Coronary artery (tissue), 2 donors: ENCODE data around the gene EPHA1.
"Not testable (repeated sequence)": the region's sequence is repeated elsewhere in the genome, so short reads cannot be mapped to it uniquely, and the experiment has no call there.

Source experiments
- DNase-seq: peaks from one replicate; pipeline ENCODE4 v3.0.0-alpha.2; 2017; ENCODE audit warnings: low spot score
- H3K27ac ChIP-seq, 2 donors: fragments of 200-600 bp; sonication (generic); one replicate each; pipeline ENCODE4 v1.5.1; 2016 to 2019
- H3K4me3 ChIP-seq: fragments of 200-600 bp; sonication (generic); 2 replicates; pipeline ENCODE4 v1.5.1; 2016; ENCODE audit warnings: mild to moderate bottlenecking, moderate library complexity
- TF ChIP-seq, protein P1 (sequence below): fragments of 200-600 bp; sonication (generic); IDR thresholded peaks from one replicate; pipeline ENCODE4 v1.5.1; 2019; ENCODE audit warnings: antibody characterized with exemption

Gene EPHA1

DNA sequence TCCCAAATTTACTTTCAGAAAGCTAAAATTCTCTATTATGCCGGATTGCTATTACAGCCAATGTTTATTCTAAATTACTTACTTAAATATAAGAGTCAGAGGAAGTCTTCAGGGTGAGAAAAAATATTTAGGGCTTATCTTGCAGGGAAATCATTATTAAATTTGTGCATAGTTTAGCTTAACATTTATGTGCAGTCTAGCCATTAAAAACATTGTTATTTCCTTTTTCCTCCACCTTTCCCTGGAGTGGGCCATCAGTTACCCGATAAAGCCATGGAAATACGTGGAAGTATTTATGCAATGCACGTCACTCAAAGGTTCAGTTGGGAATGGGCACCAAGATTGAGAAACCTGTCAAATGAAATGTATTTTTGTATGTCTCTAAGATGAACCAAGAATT lies 25.1 kb upstream of the EPHA1 start:
- TF ChIP-seq, protein P1, sequence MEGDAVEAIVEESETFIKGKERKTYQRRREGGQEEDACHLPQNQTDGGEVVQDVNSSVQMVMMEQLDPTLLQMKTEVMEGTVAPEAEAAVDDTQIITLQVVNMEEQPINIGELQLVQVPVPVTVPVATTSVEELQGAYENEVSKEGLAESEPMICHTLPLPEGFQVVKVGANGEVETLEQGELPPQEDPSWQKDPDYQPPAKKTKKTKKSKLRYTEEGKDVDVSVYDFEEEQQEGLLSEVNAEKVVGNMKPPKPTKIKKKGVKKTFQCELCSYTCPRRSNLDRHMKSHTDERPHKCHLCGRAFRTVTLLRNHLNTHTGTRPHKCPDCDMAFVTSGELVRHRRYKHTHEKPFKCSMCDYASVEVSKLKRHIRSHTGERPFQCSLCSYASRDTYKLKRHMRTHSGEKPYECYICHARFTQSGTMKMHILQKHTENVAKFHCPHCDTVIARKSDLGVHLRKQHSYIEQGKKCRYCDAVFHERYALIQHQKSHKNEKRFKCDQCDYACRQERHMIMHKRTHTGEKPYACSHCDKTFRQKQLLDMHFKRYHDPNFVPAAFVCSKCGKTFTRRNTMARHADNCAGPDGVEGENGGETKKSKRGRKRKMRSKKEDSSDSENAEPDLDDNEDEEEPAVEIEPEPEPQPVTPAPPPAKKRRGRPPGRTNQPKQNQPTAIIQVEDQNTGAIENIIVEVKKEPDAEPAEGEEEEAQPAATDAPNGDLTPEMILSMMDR = no peak
- no peak for DNase-seq
- no peak overlapping the region for H3K4me3 ChIP-seq
- H3K27ac ChIP-seq = no peak overlapping the region

DNA sequence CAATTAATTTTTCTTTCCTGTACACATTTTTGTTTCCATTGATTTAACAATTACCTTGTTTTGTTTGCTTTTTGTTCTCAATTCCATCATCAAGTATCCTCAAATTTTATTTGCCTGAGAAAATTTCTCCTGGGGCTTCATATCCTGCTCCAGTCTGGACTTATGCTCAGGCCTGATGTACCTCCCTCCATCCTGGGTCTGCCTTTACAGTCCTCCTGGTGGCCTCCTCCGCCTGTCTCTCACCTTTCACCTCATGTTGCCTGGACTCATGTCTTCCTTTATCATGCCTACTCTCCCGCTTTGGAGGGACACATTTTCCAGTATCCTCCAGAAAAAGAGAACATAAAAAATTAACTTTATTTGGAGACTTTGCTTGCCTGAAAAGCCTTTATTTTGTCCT lies 22.5 kb upstream of the EPHA1 start:
- Histone ChIP-seq H3K27ac (no peak overlapping the region), H3K4me3 (no peak overlapping the region)
- TF ChIP-seq, protein P1 = no peak
- no peak for DNase-seq

DNA sequence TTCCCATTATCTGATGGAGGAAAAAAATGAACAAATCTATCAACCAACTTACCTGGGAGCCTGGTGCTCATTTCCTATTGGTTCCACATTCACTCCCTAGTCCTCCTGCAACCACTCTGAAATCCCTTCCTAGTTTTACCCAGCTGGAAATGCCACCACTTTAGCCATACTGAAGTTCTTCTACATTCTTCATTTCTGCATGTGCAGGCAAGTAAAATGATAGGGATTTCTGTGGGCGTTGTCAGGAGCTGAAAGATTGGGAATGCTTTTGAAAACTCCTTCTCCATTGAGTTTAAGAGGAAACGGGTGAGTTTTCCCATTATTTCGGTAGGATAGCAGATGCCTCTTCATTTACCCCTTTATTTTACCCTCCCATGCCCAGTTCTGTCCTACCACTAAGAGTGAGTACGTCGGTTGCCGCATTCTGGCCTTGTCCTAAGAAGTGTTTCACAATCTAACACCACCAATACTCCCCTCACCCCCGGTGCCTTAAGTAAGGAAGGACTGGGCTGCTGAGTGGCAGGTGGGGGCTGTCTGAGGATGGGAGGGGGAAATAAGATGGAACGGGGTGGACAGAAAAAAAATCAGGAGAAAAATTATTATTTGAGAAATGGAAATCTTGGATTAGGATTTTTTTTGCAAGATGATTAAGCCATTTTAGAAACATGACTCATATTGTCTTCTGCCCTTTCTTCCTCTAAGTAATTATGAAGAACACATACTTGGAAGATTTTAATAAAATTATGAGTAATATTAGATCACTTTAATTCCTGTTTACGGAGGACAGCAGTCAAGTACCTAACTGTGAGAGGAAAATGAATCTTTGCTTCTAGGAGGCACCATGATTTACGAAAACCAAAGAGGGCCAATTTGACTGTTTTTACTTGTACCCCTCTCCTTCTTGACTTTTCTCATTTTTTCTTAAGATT lies 21.4 kb upstream of the EPHA1 start:
- H3K27ac ChIP-seq = no peak overlapping the region
- TF ChIP-seq, protein P1 = no peak
- no peak for DNase-seq
- H3K4me3 ChIP-seq = no peak overlapping the region

DNA sequence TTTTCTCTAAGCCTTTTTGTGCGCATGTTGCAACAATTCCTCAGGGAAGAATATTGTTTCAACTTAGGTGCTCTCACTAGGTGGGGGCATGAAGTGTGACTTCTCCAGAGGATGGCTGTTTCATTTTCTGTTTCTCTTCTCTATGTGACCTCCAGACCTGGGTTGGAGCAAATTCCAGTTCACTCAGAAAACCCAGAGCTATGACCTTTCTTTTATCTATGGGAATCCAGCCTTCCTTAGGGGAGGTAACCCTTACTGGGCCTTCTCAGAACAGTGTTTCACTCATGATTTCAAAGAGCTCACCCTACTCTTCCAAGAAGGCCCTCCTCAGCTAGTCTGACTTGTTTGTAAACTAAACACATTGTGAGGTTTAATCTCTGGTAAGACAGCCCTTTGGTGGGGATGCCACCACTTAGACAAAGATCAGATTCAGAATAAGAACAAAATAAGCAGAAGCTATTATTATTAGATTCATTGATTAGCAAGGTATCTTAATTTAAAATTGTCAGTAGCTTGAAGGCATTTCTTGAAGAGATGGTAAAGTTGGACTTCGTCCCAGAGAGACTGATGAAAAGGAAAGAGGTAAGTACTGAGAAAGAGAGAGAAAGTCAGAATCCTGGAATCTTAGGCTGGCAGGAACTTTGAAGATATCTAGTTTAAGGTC lies 18.0 kb upstream of the EPHA1 start:
- no peak overlapping the region for H3K4me3 ChIP-seq
- no peak overlapping the region for H3K27ac ChIP-seq
- no peak for DNase-seq
- TF ChIP-seq, protein P1 = no peak

DNA sequence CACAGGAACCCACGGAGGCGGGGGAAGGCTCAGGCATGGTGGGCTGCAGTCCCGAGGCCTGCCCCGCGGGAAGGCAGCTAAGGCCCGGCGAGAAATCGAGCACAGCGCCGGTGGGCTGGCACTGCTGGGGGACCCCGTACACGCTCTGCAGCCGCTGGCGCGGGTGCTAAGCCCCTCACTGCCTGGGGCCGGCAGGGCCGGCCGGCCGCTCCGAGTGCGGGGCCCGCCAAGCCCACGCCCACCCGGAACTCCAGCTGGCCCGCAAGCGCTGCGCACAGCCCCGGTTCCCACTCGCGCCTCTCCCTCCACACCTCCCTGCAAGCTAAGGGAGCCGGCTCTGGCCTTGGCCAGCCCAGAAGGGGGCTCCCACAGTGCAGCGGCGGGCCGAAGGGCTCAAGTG lies 15.8 kb upstream of the EPHA1 start:
- not testable (repeated sequence) for DNase-seq, H3K27ac ChIP-seq, H3K4me3 ChIP-seq

DNA sequence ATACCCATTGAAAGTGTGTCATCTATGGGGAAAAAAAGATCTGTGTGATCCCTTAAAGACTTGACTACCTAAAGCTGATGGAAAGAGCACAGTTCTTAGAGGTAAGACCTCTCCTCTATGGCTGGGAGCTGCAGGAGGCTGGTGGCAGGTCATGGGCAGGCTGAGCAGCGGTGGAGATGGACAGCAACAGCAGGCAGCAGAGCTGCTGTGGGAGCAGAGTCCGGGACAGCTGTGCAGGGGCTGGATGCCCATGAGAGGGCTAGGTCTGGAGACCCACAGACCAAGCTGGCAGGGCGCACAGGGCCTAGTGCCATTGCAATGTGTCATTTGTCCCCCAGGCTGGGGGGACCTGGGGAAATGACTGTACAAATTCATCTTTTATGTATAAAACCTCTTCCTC lies 13.4 kb upstream of the EPHA1 start:
- TF ChIP-seq, protein P1 = no peak
- no peak overlapping the region for H3K27ac ChIP-seq
- DNase-seq = no peak
- no peak overlapping the region for H3K4me3 ChIP-seq

DNA sequence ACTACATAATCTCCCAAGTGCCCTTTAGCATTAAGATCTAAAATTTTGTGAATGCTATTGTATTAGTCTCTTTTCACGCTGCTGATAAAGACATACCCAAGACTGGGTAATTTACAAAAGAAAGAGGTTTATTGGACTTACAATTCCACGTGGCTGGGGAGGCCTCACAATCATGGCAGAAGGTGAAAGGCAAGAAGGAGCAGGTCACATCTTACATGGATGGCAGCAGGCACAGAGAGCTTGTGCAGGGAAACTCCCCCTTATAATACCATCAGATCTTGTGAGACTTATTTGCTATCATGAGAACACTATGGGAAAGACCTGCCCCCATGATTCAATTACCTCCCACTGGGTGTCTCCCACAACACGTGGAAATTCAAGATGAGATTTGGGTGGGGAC lies 12.0 kb upstream of the EPHA1 start:
- DNase-seq, H3K27ac ChIP-seq, H3K4me3 ChIP-seq: not testable (repeated sequence)

DNA sequence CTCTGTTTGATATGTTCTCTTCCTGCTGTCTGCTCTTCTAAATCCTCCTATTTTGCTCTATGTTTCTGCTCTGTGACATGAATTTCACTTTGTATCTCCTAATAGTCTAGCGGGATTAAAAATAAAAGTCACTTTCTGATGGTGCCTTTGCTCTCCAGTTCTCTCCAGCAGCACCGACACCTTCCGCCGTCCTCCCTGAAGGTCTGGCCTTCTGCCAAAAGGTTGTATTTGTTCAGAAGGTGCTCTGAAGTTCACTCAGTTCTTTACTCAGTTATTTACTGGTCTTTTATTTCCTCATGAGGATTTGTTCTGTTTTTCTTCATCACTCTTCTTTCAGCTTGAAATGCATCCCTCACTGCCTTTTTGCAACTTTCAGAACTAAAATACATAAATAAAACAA lies 11.2 kb upstream of the EPHA1 start:
- TF ChIP-seq, protein P1 = no peak
- no peak overlapping the region for H3K27ac ChIP-seq
- DNase-seq = no peak

More for the DNA sequence above, 11.2 kb upstream of the EPHA1 start:
- H3K4me3 ChIP-seq = no peak overlapping the region
